ENCODE measurements around the gene IL13RA2. TPM values are rescaled to one million over a fixed set of nuclear protein-coding genes. Genes with fewer than 3 reads are reported as not detected.

Gene IL13RA2
- total and polyA plus RNA-seq, 2 of the 4 experiments (the other 2 are of a cell fraction): under 0.01 to 0.14 TPM

DNA sequence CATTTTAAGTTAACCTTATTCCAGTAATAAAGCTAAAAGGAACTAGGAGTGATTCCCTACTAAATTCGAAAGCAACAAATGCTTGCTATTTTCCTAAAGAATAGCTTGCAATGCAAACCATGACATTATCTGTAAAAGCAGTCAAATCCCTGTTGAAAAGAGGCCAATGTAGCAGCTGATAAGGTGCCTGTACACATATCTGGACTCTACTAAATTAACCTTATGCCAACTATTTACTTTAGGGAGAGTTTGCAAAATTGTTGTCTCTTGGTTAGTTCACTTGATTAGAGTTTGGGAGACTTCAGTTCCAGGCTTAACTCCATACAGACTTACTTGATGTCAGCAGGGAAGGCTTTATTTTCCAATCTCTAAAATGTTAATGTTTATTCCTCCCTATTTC lies 6.0 kb downstream of the IL13RA2 start:
- Histone ChIP-seq H4K20me1 (ENCODE audit: insufficient read depth, low read length) (no peaks in the 10 kb centered on the region), H3K79me1 (ENCODE audit: low read depth in 1 of 2, low read length in 2 of 2) (no peaks in the 10 kb centered on the region), H3K27ac (ENCODE audit: insufficient read depth, low read length) (no peak overlapping the region), H3K36me3 (ENCODE audit: control insufficient read depth, insufficient read depth, low read length) (no peaks in the 10 kb centered on the region), H2AFZ (replicated peaks; ENCODE audit: low read length, poor library complexity) (no peak overlapping the region), H3K9me1 (ENCODE audit: insufficient read depth, low read length) (no peaks in the 10 kb centered on the region), H3K4me3 (ENCODE audit: insufficient read depth, low read depth, low read length) (no peak overlapping the region), H2AK5ac (ENCODE audit: low read depth, low read length) (no peak overlapping the region), H3K27me3 (ENCODE audit: control insufficient read depth, insufficient read depth, low read length) (no peaks in the 10 kb centered on the region), H3K4me1 (ENCODE audit: control insufficient read depth, insufficient read depth, low read length) (no peaks in the 10 kb centered on the region), H2BK120ac (ENCODE audit: low read depth, low read length) (no peak overlapping the region), H3K23ac (ENCODE audit: low read depth, low read length) (no peak overlapping the region), H2BK15ac (ENCODE audit: low read depth, low read length) (no peak overlapping the region), H3K9me3 (ENCODE audit: control insufficient read depth, insufficient read depth, low read length) (no peaks in the 10 kb centered on the region), H4K91ac (ENCODE audit: insufficient read depth, low read depth, low read length) (no peak overlapping the region), H3K56ac (ENCODE audit: extremely low read depth, insufficient read depth, low read length) (no peak overlapping the region), H3K4me2 (ENCODE audit: low read depth, low read length) (no peak overlapping the region), H4K5ac (ENCODE audit: low read depth, low read length) (no peak overlapping the region), H3K14ac (replicated peaks; ENCODE audit: low read depth, low read length) (no peak overlapping the region), H2BK5ac (ENCODE audit: low read depth, low read length, poor library complexity, severe bottlenecking) (no peak overlapping the region), H2AK9ac (replicated peaks; ENCODE audit: low read depth, low read length, poor library complexity) (no peak overlapping the region), H4K8ac (ENCODE audit: low read depth in 2 of 2, low read length in 2 of 2) (no peak overlapping the region), H3K9ac (ENCODE audit: low read depth, low read length) (no peak overlapping the region), H3K18ac (ENCODE audit: low read depth, low read length) (no peak overlapping the region), H2BK20ac (ENCODE audit: low read depth, low read length) (no peak overlapping the region), H3K4ac (ENCODE audit: low read depth, low read length) (no peak overlapping the region)
- dilution Hi-C loops (cut with HindIII; ENCODE audit: low sequenced_read_pairs, unreplicated experiment): no loop called here
- intact Hi-C loops (cut with micrococcal nuclease): no loop called here
- DNase-seq: no peak
- no CpG with 5 or more reads among the region's 1 CpG for WGBS, 2 experiments (ENCODE audit: extremely low coverage in 2 of 2, insufficient read length in 1 of 2)
- in situ Hi-C loops (cut with MboI; ENCODE audit: low sequenced_read_pairs): no loop called here
- ChIA-PET CTCF (no interaction called here), POLR2A (ENCODE audit: unreplicated experiment) (no interaction called here)
- TF ChIP-seq MAZ (IDR thresholded peaks at IDR 0.05; ENCODE audit: borderline replicate concordance, low read depth, low read length) (no peak), CEBPB (IDR thresholded peaks at IDR 0.05; ENCODE audit: low read depth, low read length) (no peak), NFE2L2 (IDR thresholded peaks at IDR 0.05; ENCODE audit: low read depth, low read length) (no peak), RCOR1 (IDR thresholded peaks at IDR 0.05; ENCODE audit: insufficient replicate concordance, low read length) (no peak), RFX5 (IDR thresholded peaks at IDR 0.05; ENCODE audit: low read depth, low read length) (no peak)
- no TSS peak for BruUV-seq (replicated peaks)
- ATAC-seq (ENCODE audit: low read depth): no peak
